GM12891 (cell line): ENCODE measurements around the gene OSBPL1A.

ENCODE experiments used
- PAX5 ChIP-seq: IDR thresholded peaks from 2 replicates; pipeline ENCODE4 v1.6.1; 2011; ENCODE audit warnings: low read length, moderate library complexity, mild to moderate bottlenecking; ENCODE audit not compliant: insufficient read depth, severe bottlenecking
- POLR2A ChIP-seq: IDR thresholded peaks from 2 replicates; pipeline ENCODE4 v1.6.1; 2011; ENCODE audit warnings: low read depth, low read length, control low read depth
- POLR2AphosphoS5 ChIP-seq: IDR thresholded peaks from 2 replicates; pipeline ENCODE4 v1.6.1; 2011; ENCODE audit warnings: low read depth, low read length, control low read depth
- SPI1 ChIP-seq: IDR thresholded peaks from 2 replicates; pipeline ENCODE4 v1.6.1; 2011; ENCODE audit warnings: low read depth, low read length, control low read depth
- TAF1 ChIP-seq: IDR thresholded peaks from 2 replicates; pipeline ENCODE4 v1.6.1; 2011; ENCODE audit warnings: low read depth, low read length, control low read depth

- TF ChIP-seq POLR2A (no peak), PAX5 (no peak), SPI1 (no peak), TAF1 (no peak), POLR2AphosphoS5 (no peak)
Observed at GRCh38 chr18:24397694-24398368, at the start of gene OSBPL1A.
